B cell (primary cell): ENCODE data around the gene IGF2BP3. TPM values are rescaled to one million over a fixed set of nuclear protein-coding genes. Genes with fewer than 3 reads are reported as not detected.

ENCODE experiments used
- ATAC-seq: fragments of 200-7000 bp; cut with Tn5 transposase; one replicate; pipeline ENCODE4 v1.10.0; 2021; ENCODE audit warnings: low read depth, mild to moderate bottlenecking, moderate number of reproducible peaks, moderate library complexity
- CTCF ChIA-PET: fragments of 350-600 bp; sonication (Branson Sonifier 250); formaldehyde crosslinking; loops from one replicate; lab custom pipeline; 2021; ENCODE audit warnings: antibody characterized with exemption, inconsistent platforms; lab: Charles Lee
- POLR2A ChIA-PET: fragments of 350-600 bp; sonication (Branson Sonifier 250); formaldehyde crosslinking; loops from one replicate; lab custom pipeline; 2021; ENCODE audit warnings: antibody characterized with exemption; lab: Charles Lee
- DNase-seq: peaks from one replicate; pipeline ENCODE4 v3.0.0; 2013
- H2AFZ ChIP-seq: 2 replicates; pipeline ENCODE4 v1.6.1; 2012; ENCODE audit warnings: mild to moderate bottlenecking, low read depth, low read length; ENCODE audit not compliant: insufficient read depth, poor library complexity, severe bottlenecking
- H3K27ac ChIP-seq, 2 donors: 1 replicate in 1 of 2; 2 replicates in 1 of 2; pipeline ENCODE4 v1.5.1; 2012 to 2013; ENCODE audit warnings: low read length in 2 of 2, mild to moderate bottlenecking in 2 of 2, moderate library complexity in 1 of 2
- H3K27me3 ChIP-seq, 4 experiments: fragments of 200-600 bp in 1 of 4; sonication (generic) in 1 of 4; replicated peaks in 1 of 4; 1 replicate in 2 of 4; 2 replicates in 2 of 4; pipeline versions ENCODE4 v1.6.1 to v1.7.0; 2013 to 2016; ENCODE audit warnings: low read length in 3 of 4, mild to moderate bottlenecking in 2 of 4, mixed read lengths in 1 of 4, moderate library complexity in 1 of 4; ENCODE audit not compliant: insufficient read depth in 4 of 4, control insufficient read depth in 3 of 4; ENCODE audit errors: control extremely low read depth in 1 of 4
- H3K36me3 ChIP-seq, 2 experiments: replicated peaks in 1 of 2; 1 replicate in 1 of 2; 2 replicates in 1 of 2; pipeline versions ENCODE4 v1.6.1 to v1.7.1; 2013; ENCODE audit warnings: low read length in 1 of 2; ENCODE audit not compliant: insufficient read depth in 2 of 2, control insufficient read depth in 1 of 2; ENCODE audit errors: control extremely low read depth in 1 of 2, extremely low read depth in 1 of 2
- H3K4me1 ChIP-seq, 2 donors: fragments of 200-600 bp in 1 of 2; sonication (generic) in 1 of 2; 1 replicate in 1 of 2; 2 replicates in 1 of 2; pipeline versions ENCODE4 v1.5.1 to v1.6.1; 2013 to 2017; ENCODE audit warnings: low read length in 2 of 2; ENCODE audit not compliant: control insufficient read depth in 2 of 2, insufficient read depth in 2 of 2
- H3K4me2 ChIP-seq: replicated peaks from 2 replicates; pipeline ENCODE3; 2012; ENCODE audit warnings: mild to moderate bottlenecking, low read depth, low read length; ENCODE audit not compliant: poor library complexity, severe bottlenecking
- H3K4me3 ChIP-seq, 5 experiments: fragments of 200-600 bp in 1 of 5; sonication (generic) in 1 of 5; 1 replicate in 3 of 5; 2 replicates in 2 of 5; pipeline versions ENCODE4 v1.5.1 to v1.7.0; 2011 to 2016; ENCODE audit warnings: low read length in 4 of 5, mild to moderate bottlenecking in 4 of 5, low read depth in 2 of 5, control low read depth in 1 of 5, moderate library complexity in 1 of 5; ENCODE audit not compliant: insufficient read depth in 1 of 5; ENCODE audit errors: control extremely low read depth in 1 of 5, extremely low read depth in 1 of 5
- H3K79me2 ChIP-seq: fragments of 200-600 bp; sonication (generic); one replicate; pipeline ENCODE4 v1.6.0; 2016; ENCODE audit warnings: low read length; ENCODE audit not compliant: control insufficient read depth, insufficient read depth
- H3K9ac ChIP-seq: fragments of 200-600 bp; sonication (generic); 2 replicates; pipeline ENCODE4 v1.6.1; 2017; ENCODE audit warnings: mild to moderate bottlenecking, low read length, moderate library complexity
- H3K9me3 ChIP-seq, 3 donors: one replicate each; pipeline versions ENCODE4 v1.6.1 to v1.7.1; 2013; ENCODE audit warnings: low read length in 2 of 3; ENCODE audit not compliant: control insufficient read depth in 2 of 3, insufficient read depth in 1 of 3; ENCODE audit errors: control extremely low read depth in 1 of 3
- H4K20me1 ChIP-seq: 2 replicates; pipeline ENCODE4 v1.6.0; 2012; ENCODE audit warnings: mild to moderate bottlenecking, low read length; ENCODE audit not compliant: insufficient read depth, control insufficient read depth, poor library complexity, severe bottlenecking
- H3K27ac Mint-ChIP-seq: one replicate; pipeline ENCODE4 v1.8.0; 2021; ENCODE audit warnings: mixed read lengths
- H3K27me3 Mint-ChIP-seq: one replicate; pipeline ENCODE4 v1.8.0; 2021; ENCODE audit warnings: mixed read lengths
- H3K4me1 Mint-ChIP-seq: one replicate; pipeline ENCODE4 v1.8.0; 2021; ENCODE audit warnings: mixed read lengths
- H3K4me3 Mint-ChIP-seq: one replicate; pipeline ENCODE4 v1.8.0; 2021; ENCODE audit warnings: mixed read lengths
- H3K9me3 Mint-ChIP-seq: one replicate; pipeline ENCODE4 v1.8.0; 2022; ENCODE audit warnings: mixed read lengths; ENCODE audit not compliant: insufficient read depth
- CTCF ChIP-seq: fragments of 200-600 bp; IDR thresholded peaks from one replicate; pipeline ENCODE4 v1.8.0; 2022; ENCODE audit warnings: antibody characterized with exemption, mild to moderate bottlenecking
- EZH2 ChIP-seq: IDR thresholded peaks from 2 replicates; pipeline ENCODE4 v1.6.1; 2012; ENCODE audit warnings: borderline replicate concordance, low read depth, mild to moderate bottlenecking, moderate library complexity, low read length; ENCODE audit not compliant: insufficient read depth, poor library complexity, severe bottlenecking
- WGBS: methylation state at CpG from one replicate; pipeline ENCODE4 v1.1.5; 2013; ENCODE audit warnings: missing lambda C conversion rate; ENCODE audit not compliant: insufficient coverage; 5-methylcytosine and 5-hydroxymethylcytosine counted together
- intact Hi-C: fragments of 100-400 bp; cut with micrococcal nuclease; formaldehyde crosslinking; loops from one replicate; pipeline ENCODE4 v1.10.0; 2022
- polyA plus RNA-seq: library from polyadenylated mRNA; depleted of rRNA; stranded (reverse); fragments of >200 nt; gene quantifications from 2 replicates; pipeline ENCODE4 v1.2.3, GENCODE V29; 2012
- total RNA-seq, 2 donors: library from RNA; stranded (reverse); fragments of 120-200 nt in 1 of 2; gene quantifications; 1 replicate in 1 of 2; 2 replicates in 1 of 2; pipeline versions ENCODE4 v1.2.3 to v1.2.4, GENCODE V29; 2013 to 2022

Gene IGF2BP3
- total and polyA plus RNA-seq, 2 donors (not counting 1 experiment from before 2014, with no cell fraction given): 0.63 to 10.0 TPM

GRCh38 chr7:23482686-23483085 is 12.4 kb upstream of the IGF2BP3 start:
- POLR2A ChIA-PET: no interaction called here
- H3K9me3 ChIP-seq: no peaks in the 10 kb centered on the region
- H3K9ac ChIP-seq: no peak overlapping the region
- H3K4me1 ChIP-seq: no peaks in the 10 kb centered on the region
- no peak overlapping the region for H3K27ac Mint-ChIP-seq
- no peak overlapping the region for H3K27ac ChIP-seq
- H3K36me3 ChIP-seq: no peaks in the 10 kb centered on the region
- intact Hi-C loops: no loop called here
- no peak overlapping the region for H3K4me2 ChIP-seq
- CTCF ChIA-PET: interaction anchor here (0.9 kb wide), 1 partner anchor 13 kb away, joined by 3 read pairs; the partner anchor contains the start of gene IGF2BP3
- no peak overlapping the region for H3K4me3 Mint-ChIP-seq
- H3K79me2 ChIP-seq: no peaks in the 10 kb centered on the region
- no peak for ATAC-seq
- peaks cover 0 to 24% (median 8%) of the 10 kb centered on the region in 4 experiments for H3K27me3 ChIP-seq
- no peak overlapping the region for H2AFZ ChIP-seq
- H3K4me3 ChIP-seq: no peak overlapping the region
- DNase-seq: no peak
- H3K27me3 Mint-ChIP-seq: peaks cover 12% of the 10 kb centered on the region
- H3K9me3 Mint-ChIP-seq: no peaks in the 10 kb centered on the region
- TF ChIP-seq EZH2 (no peak), CTCF (no peak)
- no peaks in the 10 kb centered on the region for H4K20me1 ChIP-seq
- no peaks in the 10 kb centered on the region for H3K4me1 Mint-ChIP-seq
- WGBS: 100% methylated on average over 2 of the region's 4 CpGs

- Histone ChIP-seq H3K4me1 (peaks cover 18 to 21% of the 10 kb centered on the region in 2 donors), H3K27ac (no peak overlapping the region), H3K27me3 (peaks cover 0 to 65% (median 40%) of the 10 kb centered on the region in 4 experiments), H3K36me3 (no peaks in the 10 kb centered on the region), H3K4me2 (no peak overlapping the region), H3K9me3 (peaks cover 0 to 17% (median 5%) of the 10 kb centered on the region in 3 donors), H2AFZ (no peak overlapping the region), H3K9ac (no peak overlapping the region), H3K4me3 (no peak overlapping the region), H3K79me2 (no peaks in the 10 kb centered on the region), H4K20me1 (peaks cover 13% of the 10 kb centered on the region)
- TF ChIP-seq EZH2 (no peak), CTCF (no peak)
- Mint-ChIP-seq H3K27me3 (peaks cover 39% of the 10 kb centered on the region), H3K9me3 (no peaks in the 10 kb centered on the region), H3K4me1 (peaks cover 11% of the 10 kb centered on the region), H3K27ac (no peak overlapping the region), H3K4me3 (no peak overlapping the region)
- intact Hi-C loops: no loop called here
- no peak for ATAC-seq
- POLR2A ChIA-PET: no interaction called here
- no peak for DNase-seq
- CTCF ChIA-PET: no interaction called here
- no CpG with 5 or more reads among the region's 6 CpGs for WGBS
Observed at GRCh38 chr7:23477962-23478866, 7.9 kb upstream of the IGF2BP3 start.
